Islet of Langerhans (tissue), 1 donor: ENCODE data around the gene ECI1.
"Not testable (repeated sequence)": the region's sequence is repeated elsewhere in the genome, so short reads cannot be mapped to it uniquely, and the experiment has no call there.

Source experiments
- FAIRE-seq: peaks from one replicate; lab custom pipeline; 2011; peaks lifted over from hg19 to GRCh38; lab: Jason Lieb, UNC

Gene ECI1

DNA sequence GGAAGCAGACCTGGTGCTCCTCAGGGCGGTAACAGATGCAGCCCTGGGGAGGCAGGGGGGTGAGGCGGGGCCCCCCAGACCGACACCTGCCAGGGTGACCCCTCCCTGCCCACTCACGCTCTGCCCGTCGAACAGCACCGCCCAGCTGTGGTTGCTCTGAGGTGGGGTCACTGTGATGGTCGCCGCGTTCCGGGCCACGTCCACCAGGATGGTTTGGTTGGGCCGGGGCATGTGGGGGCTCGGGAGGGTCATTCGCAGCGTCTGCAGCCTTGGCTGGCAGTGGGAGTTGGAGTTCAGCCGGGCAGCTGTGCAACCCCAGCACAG lies 41.4 kb downstream of the ECI1 start:
- no peak for FAIRE-seq

DNA sequence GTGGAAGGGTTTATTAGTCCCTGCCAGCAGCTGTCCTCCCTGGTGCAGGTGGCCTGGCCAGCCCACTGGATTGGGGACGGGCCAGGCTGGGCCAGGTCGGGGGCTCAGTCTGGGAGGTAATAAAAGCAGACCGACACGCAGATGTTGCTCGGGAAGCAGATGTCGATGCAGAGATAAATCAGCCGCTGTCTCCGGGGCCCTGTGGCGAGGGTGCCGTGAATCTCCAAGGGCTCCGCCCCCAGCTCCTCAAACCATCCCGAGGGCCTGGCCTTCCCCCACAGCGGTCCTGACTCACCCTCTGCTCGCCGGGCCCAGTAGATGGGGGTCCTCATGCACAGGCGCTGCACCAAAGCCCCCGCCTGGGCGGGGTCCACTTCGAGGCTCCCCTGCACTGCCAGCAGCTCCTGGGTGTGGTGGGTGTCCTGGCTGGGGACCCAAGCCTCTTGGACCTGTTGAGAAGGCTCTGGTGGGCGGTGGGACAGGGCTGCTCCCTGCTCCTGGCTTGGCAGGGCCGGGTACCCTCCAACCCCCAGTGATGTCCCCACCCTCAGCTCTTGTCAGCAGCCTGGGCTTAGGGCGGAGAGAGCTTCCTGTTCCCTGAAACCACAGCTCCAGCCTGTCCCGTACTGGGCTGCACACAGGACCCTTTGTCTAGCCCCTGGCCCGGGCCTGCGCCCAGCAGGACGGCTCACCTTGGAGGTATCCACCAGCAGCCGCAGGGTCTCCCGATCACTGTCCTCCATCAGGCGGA lies 42.0 kb downstream of the ECI1 start:
- no peak for FAIRE-seq

DNA sequence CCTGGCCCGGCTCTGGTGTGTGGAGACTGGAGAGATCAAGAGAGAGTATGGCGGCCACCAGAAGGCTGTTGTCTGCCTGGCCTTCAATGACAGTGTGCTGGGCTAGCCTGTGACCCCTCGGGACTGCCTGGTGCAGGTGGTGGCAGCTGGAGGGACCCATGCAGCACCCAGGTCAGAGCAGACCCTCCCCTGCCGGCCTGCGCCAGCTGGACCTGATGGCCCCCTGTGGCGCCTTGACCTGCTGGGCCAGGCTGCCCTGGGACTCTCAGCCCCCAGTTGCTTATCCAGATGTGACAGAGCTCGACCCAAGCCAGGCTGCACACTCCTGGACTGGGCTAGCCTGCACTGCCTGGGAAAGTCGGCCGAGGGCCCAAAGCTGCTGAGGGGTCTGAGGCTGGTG lies 42.6 kb downstream of the ECI1 start:
- FAIRE-seq, result no peak

DNA sequence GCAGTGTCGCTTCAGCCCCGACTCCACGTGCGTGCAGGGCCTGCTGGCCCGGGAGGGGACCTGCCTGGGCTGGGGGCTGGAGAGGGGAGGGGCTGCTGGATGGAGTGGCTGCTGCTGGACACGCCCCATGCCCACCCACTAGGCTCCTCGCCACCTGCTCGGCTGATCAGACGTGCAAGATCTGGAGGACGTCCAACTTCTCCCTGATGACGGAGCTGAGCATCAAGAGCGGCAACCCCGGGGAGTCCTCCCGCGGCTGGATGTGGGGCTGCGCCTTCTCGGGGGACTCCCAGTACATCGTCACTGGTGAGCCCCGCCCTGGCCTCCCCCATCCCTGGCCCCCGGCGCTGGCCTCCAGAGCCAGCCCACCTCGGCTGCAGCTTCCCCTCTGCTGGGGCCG lies 43.1 kb downstream of the ECI1 start:
- FAIRE-seq, result no peak

DNA sequence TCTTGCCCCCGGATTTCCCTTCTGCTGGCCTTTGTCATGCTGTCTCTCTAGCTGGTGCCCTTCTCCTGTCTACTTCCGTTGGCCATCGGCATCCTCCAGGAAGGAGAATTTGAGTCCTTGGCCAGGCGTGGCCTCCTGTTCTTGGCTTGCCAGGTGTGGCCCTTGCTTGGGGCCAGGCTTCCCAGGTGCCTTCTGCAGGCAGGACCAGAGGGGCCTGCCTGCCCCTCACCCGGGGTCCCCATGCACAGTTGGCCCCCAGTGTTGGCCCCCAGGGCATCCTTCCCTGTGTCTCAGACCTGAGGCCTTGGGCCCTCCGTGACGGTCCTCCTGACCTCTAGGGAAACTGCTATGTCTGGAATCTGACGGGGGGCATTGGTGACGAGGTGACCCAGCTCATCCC lies 43.5 kb downstream of the ECI1 start:
- FAIRE-seq, result no peak

DNA sequence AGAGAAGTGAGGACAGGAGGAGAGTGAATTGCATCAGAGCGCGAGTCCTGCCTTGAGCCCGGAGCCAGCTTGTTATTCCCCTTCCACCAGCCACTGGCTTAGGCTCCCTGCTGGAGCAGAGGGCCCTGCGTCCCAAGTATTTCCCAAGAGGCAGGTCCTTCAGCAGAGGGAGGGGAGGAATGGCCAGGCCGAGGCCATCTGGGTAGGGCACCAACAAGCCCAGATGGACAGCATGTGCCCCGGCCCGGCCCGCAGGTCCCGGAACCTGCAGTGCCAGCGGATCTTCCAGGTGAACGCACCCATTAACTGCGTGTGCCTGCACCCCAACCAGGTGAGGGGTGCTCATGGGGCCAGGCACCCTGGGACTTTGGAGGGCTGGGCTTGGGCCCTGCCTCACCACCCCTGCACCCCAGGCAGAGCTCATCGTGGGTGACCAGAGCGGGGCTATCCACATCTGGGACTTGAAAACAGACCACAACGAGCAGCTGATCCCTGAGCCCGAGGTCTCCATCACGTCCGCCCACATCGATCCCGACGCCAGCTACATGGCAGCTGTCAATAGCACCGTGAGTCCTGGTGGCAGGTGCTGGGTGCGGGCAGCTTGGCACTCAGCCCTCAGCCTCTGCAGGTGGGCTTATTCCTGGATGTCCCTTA lies 44.5 kb downstream of the ECI1 start:
- FAIRE-seq, result no peak

DNA sequence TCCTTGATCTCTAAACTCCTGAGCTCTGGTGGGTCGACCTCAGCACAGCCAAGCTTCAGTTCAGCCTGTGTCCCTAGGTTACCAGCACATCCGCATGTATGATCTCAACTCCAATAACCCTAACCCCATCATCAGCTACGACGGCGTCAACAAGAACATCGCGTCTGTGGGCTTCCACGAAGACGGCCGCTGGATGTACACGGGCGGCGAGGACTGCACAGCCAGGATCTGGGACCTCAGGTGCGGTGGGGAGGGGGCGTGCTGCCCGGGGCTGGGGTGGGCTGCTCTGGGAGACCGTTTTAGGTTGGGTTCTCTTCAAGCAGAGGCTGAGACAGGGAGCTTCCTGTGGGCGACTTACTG lies 45.0 kb downstream of the ECI1 start:
- FAIRE-seq, result no peak

DNA sequence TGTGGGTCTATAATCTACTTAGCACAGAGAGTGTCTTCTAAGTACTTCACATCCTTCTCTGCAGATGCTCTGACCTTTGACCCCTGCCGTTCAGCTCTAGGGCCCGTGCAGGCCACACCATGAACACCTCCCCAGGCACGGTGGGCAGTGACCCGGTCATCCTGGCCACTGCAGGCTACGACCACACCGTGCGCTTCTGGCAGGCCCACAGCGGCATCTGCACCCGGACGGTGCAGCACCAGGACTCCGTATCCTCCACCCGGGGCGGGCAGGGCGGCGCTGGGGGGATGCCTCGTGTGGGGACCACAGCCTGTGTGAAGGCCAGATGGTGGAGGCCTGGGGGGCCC lies 45.4 kb downstream of the ECI1 start:
- FAIRE-seq, result no peak

DNA sequence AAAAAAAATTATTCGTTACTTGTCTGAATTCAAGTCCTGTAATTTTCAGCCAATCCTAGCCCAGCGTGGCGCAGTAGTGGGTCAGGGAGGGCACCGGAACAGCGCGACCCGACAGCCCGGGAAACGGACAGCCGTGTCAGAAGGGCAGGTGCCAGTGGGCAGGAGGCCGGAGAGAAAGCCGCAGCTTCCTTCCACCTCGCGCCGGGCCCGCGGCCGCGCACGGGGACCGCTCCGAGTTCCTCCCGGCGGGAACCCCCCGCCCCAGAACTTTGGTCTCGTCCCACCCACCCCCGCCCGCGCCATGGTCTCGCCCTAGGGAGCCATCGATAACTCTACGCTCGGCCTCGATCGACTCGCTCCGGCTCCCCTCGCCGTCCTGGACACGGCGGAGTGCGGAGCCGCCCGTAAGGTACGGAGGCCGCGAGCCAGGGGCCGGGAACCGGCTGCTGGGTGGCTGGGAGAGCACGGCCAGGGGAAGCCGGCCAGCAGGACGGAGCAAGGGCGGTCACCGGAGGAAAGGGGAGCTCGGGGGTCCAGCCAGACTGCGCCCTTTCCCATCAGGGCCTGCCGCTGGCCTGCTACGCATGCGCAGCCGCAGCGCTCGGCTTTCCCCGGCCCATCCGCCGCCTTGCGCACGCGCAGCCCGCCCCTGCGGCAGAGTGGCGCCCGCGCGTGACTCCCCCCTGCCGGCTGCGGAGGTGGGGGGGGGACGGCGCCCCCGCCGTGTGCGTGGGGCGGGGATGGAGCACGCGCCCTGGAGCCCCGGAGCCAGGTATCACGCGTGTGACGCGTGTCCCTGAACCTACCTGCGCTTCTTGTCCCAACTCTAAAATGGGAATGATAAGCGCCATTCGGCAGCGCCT lies 46.1 kb downstream of the ECI1 start, which contains the start of gene MLST8:
TSS of gene MLST8 (plus strand) at position 351 of the 863 bp plus-strand sequence. CDS start 632 bp downstream, outside the sequence.
- FAIRE-seq, result no peak

DNA sequence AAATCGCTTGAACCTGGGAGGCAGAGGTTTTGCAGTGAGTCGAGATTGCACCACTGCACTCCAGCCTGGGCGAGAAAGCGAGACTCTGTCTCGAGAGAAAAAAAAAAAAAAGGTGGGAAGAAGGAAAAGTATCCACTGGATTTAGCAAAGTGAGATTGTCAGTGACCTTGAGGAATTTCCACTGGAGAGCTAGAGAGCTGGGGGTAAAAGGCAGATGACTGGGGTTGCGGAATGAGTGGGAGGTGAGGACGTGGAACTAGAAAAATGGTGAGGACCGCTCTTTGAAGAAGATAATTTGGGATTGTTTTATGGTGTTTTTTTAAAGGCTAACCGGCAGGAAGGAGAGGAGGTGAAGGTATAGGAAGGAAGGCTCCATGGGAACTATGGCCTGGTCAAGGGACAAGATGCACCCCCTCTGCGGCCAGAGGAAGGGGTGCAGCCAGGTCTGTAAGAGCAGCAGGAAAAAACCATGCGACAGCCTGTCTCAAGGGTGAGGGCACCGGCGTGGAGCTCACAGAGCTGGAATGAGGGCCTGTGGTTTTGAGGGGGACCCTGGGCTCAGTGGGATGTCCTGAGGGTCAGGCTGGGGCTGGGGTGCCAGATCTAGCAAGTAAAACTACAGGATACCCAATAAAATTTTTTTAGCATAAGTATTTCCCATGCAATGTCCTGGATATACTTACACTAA lies 46.8 kb downstream of the ECI1 start:
- FAIRE-seq, result no peak

DNA sequence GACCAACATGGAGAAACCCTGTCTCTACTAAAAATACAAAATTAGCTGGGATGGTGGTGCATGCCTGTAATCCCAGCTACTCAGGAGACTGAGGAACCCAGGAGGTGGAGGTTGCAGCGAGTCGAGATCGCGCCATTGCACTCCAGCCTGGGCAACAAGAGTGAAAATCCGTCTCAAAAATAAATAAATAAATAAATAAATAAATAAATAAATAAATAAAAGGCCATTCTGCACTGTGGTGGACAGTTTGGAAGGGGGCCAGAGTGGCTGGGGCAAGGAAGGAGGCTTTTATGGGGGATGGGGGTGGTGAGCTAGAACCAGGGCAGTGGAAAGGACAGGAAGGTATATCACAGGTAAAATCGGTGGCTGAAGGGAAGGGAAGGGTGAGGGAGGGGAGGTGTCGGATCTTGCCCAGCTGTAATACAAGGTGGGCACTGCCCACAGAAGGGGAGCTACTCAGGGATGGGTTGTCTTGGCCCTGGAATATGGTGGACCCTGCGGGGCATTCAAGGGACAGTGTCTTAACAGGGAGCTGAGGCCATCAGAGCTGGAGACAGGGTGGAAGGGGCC lies 48.2 kb downstream of the ECI1 start:
- not testable (repeated sequence) for FAIRE-seq

DNA sequence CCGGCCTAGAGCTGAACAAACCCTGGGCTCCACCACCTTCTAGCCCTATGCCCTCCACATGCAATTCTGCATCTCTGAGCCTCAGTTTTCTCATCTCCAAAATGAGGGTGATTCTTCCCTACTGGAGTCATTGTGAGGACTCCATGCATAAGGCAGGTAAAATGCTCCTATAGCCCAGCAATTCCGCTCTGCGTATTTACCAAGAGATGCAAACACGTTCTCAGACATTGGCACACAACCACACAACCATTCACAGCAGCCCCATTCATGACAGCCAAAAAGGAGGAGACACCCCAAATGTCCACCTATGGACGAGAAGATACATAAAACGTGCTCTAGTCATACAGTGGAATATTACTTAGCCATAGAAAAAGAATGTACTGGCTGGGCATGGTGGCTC lies 51.1 kb downstream of the ECI1 start:
- FAIRE-seq, result no peak

DNA sequence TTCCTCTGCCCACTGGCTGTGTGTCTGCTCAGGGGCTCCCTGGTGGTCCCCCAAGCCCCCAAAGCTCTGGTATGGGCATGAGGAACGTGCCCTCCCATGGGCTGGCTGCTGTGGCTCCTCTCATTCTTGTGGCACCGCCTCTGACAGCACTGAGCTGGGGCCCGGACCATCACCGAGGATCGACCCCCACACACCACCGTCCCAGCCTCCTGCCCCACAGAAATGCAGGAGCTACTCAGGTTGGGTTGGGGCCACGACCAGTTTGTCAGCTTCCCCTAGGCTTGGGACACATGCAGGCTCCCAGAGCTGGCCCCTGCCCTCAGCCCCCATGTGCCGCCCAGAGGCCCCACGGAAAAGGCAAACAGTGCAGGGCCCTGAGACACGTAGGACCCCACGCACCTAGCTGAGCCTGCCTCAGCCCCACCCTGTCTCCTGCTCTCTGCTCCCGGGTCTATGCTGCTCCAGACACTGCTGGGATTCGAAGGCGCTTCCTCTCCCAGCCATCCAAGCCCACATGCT lies 51.7 kb downstream of the ECI1 start:
- no peak for FAIRE-seq

DNA sequence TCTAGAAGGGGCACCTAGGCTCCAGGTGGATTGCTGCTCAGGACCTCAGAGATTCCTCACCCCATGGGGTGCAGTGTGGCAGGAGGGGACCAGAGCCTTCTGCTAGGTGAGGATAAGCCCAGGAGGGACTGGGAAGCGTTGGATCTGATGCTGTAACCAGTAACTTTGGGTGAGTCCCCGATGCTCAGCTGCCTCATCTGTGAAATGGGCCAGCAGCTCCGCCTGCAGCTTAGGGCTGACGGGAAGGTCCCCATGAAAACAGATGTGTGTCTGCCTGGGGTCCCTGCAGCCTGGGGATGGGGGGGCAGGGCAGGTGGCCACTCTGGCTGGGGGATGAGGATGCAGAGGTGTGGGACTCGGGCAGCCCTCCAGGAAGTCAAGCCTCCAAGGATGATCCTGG lies 52.3 kb downstream of the ECI1 start:
- no peak for FAIRE-seq

DNA sequence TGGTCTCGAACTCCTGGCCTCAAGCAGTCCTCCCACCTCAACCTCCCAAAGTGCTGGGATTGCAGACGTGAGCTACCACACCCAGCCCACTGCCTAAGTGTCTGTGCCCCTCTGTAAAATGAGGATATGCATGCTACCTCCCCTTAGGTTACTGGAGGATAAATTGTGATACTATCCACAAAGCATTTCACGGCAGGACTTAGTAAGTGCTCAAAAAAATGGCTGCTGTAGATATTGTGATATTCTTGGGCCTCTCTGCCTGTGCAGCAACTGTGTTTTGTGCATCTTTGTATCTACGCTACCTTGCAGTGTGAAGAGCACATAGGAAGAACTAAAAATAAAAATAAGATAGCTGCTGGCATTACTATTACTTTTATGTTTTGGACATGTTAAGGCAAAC lies 53.1 kb downstream of the ECI1 start:
- FAIRE-seq, result no peak

DNA sequence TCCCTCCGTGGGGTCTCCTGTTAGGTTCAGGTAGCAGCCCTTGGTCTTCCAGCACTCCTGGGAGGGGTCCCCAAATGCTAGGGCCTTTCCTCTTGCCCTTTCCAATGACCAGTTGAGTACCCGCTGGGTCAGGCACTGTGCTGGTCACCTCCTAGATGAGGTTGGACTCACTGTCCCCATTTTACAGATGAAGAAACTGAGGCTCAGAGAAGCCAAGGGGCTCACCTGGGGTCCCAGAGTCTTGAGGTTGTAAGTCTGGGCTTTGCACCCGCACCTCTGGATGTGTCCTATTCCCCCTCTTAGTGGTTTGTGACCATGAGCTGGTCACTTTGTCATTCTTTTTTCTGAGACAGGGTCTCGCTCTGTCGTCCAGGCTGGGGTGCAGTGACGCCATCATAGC lies 53.6 kb downstream of the ECI1 start:
- no peak for FAIRE-seq

DNA sequence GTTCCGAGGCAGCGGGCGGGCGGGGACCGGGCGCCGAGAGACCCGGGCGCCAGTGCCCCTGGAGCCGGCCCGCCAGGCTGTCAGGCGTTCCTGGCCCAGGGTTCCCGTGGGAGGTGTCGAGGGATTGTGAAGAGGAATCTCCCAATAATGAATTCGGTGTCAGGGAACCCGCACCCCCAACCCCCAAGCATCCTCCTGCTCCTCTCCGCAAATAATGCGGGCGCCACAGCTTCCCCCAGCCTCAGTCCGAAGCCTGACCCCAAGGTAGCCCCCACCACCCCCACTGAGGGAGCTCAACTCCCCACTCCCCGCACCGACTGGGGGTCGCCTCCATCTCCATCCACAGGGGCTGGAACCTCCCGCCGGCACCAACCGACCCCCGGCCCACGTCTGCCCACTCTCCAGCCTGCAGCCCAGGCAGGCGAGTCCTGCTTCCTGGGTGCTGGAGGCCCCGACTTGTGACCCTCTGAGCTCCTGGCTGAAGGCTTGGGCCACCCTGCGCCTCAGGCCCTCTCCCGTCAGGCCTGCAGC lies 54.3 kb downstream of the ECI1 start:
- FAIRE-seq, result no peak

DNA sequence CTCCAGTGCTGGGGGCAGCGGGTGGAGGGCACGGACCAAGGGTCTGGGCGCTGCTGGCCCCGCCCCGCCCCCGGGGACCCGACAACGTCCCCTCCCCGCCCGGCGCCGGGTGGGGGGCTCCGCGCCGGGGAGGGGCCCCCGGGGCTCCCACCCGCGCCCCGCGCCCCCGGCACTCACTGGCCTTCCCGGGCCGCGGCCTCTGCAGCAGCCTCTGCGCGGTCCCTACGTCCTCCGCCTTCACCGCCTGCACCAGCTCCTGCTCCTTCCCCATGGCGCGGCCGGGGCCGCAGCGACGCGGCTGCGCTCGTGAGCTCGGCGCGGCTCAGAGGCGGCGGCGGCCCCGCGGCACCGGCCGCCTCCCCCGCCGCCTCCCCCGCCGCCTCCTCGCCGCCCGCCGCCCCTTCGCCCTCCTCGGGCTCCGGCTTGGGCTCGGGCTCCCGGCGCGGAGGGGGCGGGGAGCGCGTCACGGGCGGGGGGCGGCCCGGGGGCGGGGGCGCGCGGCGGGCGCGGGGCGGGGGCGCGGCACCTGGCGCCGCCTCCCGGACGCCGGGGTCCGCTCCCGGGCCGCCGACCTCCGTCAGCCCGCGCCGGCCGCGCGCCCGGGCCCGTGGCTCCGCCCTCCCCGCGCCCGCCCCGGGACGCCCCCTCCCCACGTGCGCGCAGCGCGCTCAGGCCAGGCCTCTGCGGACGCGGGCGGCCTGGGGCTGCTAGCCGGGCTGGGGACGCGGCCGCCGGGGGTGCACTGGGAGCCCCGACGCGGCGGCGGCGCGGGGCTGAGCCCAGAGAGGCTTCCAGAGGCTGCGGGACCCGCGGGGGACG lies 55.0 kb downstream of the ECI1 start, which contains the start of gene CASKIN1:
TSS of gene CASKIN1 (minus strand) at position 444 of the 819 bp plus-strand sequence. CDS start at position 271, 173 bp downstream.
- FAIRE-seq, result no peak

DNA sequence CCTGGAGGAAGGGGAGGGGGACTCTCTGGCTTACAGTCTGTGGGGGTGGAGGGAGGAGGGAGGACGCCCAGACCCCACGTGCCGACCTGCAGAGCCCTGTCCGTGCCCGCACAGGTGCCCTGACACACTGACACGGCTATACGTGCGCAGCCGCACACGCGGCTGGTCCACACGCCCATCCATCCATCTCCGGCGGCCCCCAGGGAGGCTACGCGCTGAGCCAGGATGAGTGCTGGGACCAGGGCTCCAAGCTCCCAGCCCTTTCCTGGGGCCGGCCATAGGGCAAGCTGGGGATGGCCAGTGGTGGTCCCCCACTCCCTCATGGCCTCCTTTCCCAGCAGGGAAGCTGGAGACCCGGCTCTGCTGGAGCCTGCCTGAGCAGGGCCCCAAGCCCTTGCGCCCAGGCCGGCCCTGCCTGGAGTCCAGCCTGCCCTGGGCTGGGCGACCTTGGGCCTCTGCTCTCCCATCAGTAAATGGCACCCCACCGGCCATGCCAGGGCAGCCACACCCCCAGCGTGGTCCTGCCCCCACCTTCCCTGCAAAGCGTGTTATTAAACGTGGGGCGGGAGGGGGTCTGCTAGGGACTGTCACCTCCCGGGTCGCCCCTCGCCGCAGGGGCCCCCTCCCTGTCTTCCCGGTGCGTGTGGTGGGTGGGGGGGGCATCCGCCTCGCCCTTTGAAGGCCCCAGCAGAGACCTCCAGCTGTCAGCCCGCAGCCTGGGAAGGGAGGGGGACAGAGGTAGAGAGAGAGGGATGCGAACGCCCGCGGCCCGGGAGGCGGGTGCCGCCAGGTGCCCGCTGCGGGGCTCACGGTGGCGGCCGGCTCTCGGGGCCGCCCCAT lies 55.8 kb downstream of the ECI1 start:
- FAIRE-seq, result no peak

DNA sequence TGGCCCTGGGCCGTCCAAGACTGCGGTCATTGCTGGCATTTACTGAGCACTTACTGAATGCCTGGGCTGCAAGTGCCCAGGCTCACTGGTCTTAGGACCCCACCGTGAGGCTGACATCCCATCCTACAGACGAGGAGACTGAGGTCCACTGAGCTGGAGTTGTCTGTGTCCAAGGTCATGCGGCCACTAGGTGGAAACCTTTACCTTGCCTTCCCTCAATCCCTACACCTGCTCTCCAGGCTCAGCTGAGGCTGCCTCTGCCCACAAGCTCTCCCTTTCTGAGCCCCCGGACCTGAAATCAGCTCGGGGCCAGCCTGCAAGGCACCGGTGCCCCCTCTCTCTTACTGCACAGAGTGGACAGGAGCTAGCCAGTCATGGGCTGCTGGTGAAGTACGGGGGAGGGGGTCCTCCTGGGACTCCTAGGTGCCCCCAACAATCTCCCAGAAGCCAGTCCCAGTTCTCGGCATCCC lies 56.5 kb downstream of the ECI1 start:
- FAIRE-seq, result no peak
